HepG2 (cell line): ENCODE data around the gene USP24. TPM values are rescaled to one million over a fixed set of nuclear protein-coding genes. Genes with fewer than 3 reads are reported as not detected.

Source experiments
- ATAC-seq: fragments of 200-7000 bp; cut with Tn5 transposase; 3 replicates; pipeline ENCODE4 v1.9.1; 2020; ENCODE audit warnings: mild to moderate bottlenecking, moderate library complexity
- BruUV-seq: library from RNA; stranded (reverse); fragments of 400-500 nt; replicated peaks from 2 replicates; lab custom pipeline; 2021; lab: Mats Ljungman, UMichigan
- CTCF ChIA-PET: fragments of 300-600 bp; formaldehyde crosslinking; extraction: SDS; loops from one replicate; lab custom pipeline; 2021; ENCODE audit warnings: low total read pairs, inconsistent platforms, low intra/inter-chr PET ratio; lab: Yijun Ruan, JAX
- POLR2A ChIA-PET: fragments of 350-600 bp; sonication (Branson Sonifier 250); formaldehyde crosslinking; loops from one replicate; lab custom pipeline; 2020; ENCODE audit warnings: antibody characterized with exemption, inconsistent platforms; lab: Yijun Ruan, JAX
- DNase-seq: peaks from one replicate; pipeline ENCODE4 v3.0.0-alpha.2; 2015; ENCODE audit warnings: low spot score
- FAIRE-seq: peaks from 3 replicates; lab custom pipeline; 2011; peaks lifted over from hg19 to GRCh38; lab: Jason Lieb, UNC
- H2AFZ ChIP-seq: one replicate; pipeline ENCODE4 v1.6.1; 2011; ENCODE audit warnings: low read length, inconsistent platforms
- H3K27ac ChIP-seq: fragments of 300-600 bp; 3 replicates; pipeline ENCODE4 v1.8.0; 2011; ENCODE audit warnings: mixed run types, mild to moderate bottlenecking, mixed read lengths, low read length, inconsistent platforms; ENCODE audit not compliant: insufficient read depth; ENCODE audit errors: extremely low read length
- H3K27me3 ChIP-seq, 2 experiments: fragments of 200-600 bp in 1 of 2; 2 replicates in 1 of 2; 3 replicates in 1 of 2; pipeline versions ENCODE4 v1.6.0 to v1.8.0; 2011; ENCODE audit warnings: low read length in 2 of 2, mild to moderate bottlenecking in 2 of 2, moderate library complexity in 2 of 2, inconsistent platforms in 1 of 2; ENCODE audit not compliant: insufficient read depth in 2 of 2, control insufficient read depth in 1 of 2
- H3K36me3 ChIP-seq, 2 experiments: fragments of 200-600 bp in 1 of 2; replicated peaks in 1 of 2; 2 replicates in 1 of 2; 3 replicates in 1 of 2; pipeline versions ENCODE4 v1.5.1 to v1.8.0; 2011; ENCODE audit warnings: low read length in 2 of 2, inconsistent platforms in 1 of 2; ENCODE audit not compliant: insufficient read depth in 2 of 2, control insufficient read depth in 1 of 2
- H3K4me1 ChIP-seq: 2 replicates; pipeline ENCODE4 v1.5.1; 2012; ENCODE audit warnings: low read length, inconsistent platforms; ENCODE audit not compliant: insufficient read depth
- H3K4me2 ChIP-seq: 2 replicates; pipeline ENCODE4 v1.6.0; 2011; ENCODE audit warnings: low read depth, low read length, inconsistent platforms
- H3K4me3 ChIP-seq, 3 experiments: fragments of 200-600 bp in 1 of 3; sonication (generic), shearing (Covaris generic) in 1 of 3; replicated peaks in 1 of 3; 2 replicates each; pipeline ENCODE4 v1.5.1; 2011 to 2016; ENCODE audit warnings: low read length in 3 of 3, inconsistent platforms in 2 of 3, low read depth in 2 of 3, mild to moderate bottlenecking in 2 of 3, control low read depth in 1 of 3, mixed read lengths in 1 of 3; ENCODE audit not compliant: insufficient read depth in 1 of 3
- H3K79me2 ChIP-seq: one replicate; pipeline ENCODE4 v1.6.1; 2011; ENCODE audit warnings: low read length, inconsistent platforms; ENCODE audit not compliant: insufficient read depth
- H3K9ac ChIP-seq: 2 replicates; pipeline ENCODE4 v1.6.0; 2011; ENCODE audit warnings: mild to moderate bottlenecking, low read depth, low read length, inconsistent platforms; ENCODE audit not compliant: insufficient read depth
- H3K9me3 ChIP-seq: 2 replicates; pipeline ENCODE4 v1.5.1; 2012; ENCODE audit warnings: mild to moderate bottlenecking, low read length
- H4K20me1 ChIP-seq: 2 replicates; pipeline ENCODE4 v1.6.0; 2011; ENCODE audit warnings: inconsistent platforms, mild to moderate bottlenecking, low read length, moderate library complexity; ENCODE audit not compliant: insufficient read depth
- POLR2A ChIP-seq, 2 experiments: IDR thresholded peaks; 2 replicates each; pipeline ENCODE4 v1.6.1; 2011; ENCODE audit warnings: low read depth in 2 of 2, low read length in 2 of 2, mild to moderate bottlenecking in 1 of 2, moderate library complexity in 1 of 2; ENCODE audit not compliant: insufficient read depth in 1 of 2
- ZNF160 ChIP-seq: sonication (generic); formaldehyde crosslinking; IDR thresholded peaks from 2 replicates; pipeline ENCODE4 v1.8.0; 2022; ENCODE audit warnings: mild to moderate bottlenecking, inconsistent platforms, missing genetic modification reagents
- ZNF768 ChIP-seq: sonication (generic); formaldehyde crosslinking; IDR thresholded peaks from 2 replicates; pipeline ENCODE4 v1.4.0; 2020; ENCODE audit warnings: missing genetic modification reagents
- WGBS: methylation state at CpG from one replicate; pipeline ENCODE4 v1.1.6; 2017; ENCODE audit warnings: low lambda C conversion rate; 5-methylcytosine and 5-hydroxymethylcytosine counted together
- in situ Hi-C: cut with HindIII; loops from 2 replicates; pipeline ENCODE4 v1.10.0; 2017; ENCODE audit warnings: low pct_unique_long_range_greater_than_20kb; ENCODE audit not compliant: extremely low pct_ligation_motif_present
- intact Hi-C: fragments of 100-400 bp; cut with micrococcal nuclease; formaldehyde crosslinking; loops from one replicate; pipeline ENCODE4 v1.10.0; 2022; ENCODE audit not compliant: unreplicated experiment
- polyA plus RNA-seq, 8 experiments: library from polyadenylated mRNA; depleted of rRNA in 3 of 8; stranded (reverse) in 7 of 8; unstranded in 1 of 8; fragments of >200 nt; fragmentation: Illumina TruSeq in 4 of 8; extraction: Trizol in 4 of 8; gene quantifications; 2 replicates each; pipeline versions ENCODE4 v1.2.1 to v1.2.3, GENCODE V29; 2011 to 2016; ENCODE audit warnings: low read depth in 4 of 8, missing spikeins in 1 of 8, mixed read lengths in 1 of 8; ENCODE audit not compliant: insufficient read depth in 1 of 8
- total RNA-seq, 5 experiments: library from RNA; depleted of rRNA; stranded (reverse); fragments of >200 nt; fragmentation: Illumina TruSeq; extraction: Trizol; gene quantifications; 2 replicates each; pipeline ENCODE4 v1.2.3, GENCODE V29; 2016; ENCODE audit warnings: low read depth in 1 of 5
- TF ChIP-seq, protein P1 (sequence below): sonication (generic); formaldehyde crosslinking; IDR thresholded peaks from 2 replicates; pipeline ENCODE4 v1.4.0; 2020; ENCODE audit warnings: missing genetic modification reagents

The USP24 gene
- total and polyA plus RNA-seq, 2 of the 13 experiments (the other 11 are each of a cell fraction or from before 2014, with no cell fraction given), result 18.8 to 47.6 TPM

DNA sequence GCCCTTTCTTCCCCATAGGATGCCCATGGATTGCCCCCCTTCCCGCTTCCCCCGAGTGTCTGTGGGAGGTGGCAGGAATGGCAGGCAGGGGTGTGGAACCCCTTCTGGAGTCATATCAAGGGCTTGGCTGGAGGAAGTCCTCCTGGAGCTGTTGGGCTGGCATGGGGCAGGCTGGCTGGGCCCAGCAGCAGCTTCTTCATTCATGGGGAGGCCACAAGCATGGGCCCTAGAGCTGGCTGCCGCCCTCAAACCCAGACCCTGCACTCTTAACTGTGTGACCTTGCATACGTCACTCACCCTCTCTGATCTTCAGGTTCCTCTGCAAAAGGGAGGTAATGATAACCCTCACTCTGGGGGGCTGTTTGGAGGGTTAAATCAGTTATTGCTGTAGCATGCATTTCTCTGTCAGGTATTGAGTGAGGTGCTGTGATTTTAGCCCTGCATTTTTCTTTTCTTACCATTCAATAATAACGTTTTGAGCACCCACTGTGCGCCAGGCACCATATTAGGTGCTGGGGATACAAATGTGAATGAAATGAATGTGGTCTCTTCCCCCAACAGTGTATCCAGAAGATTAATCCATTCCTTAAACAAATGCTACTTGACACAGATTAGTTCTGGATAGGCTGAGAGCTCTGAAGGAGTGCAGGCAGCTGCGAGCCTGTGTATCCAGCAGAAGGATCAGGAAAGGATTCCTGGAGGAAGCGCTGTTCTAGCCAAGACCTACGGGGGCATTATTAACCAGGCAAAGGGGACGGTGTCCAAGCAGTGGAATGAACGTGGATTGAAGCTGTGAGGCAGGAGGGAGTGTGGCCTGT is 166.5 kb downstream of the USP24 start:
- Histone ChIP-seq H3K9me3 (no peaks in the 10 kb centered on the region), H3K27me3 (no peaks in the 10 kb centered on the region), H3K27ac (no peak overlapping the region), H3K79me2 (peaks cover 38% of the 10 kb centered on the region), H4K20me1 (peaks cover 36% of the 10 kb centered on the region), H3K4me2 (no peak overlapping the region), H2AFZ (no peak overlapping the region), H3K4me1 (peaks cover 42% of the 10 kb centered on the region), H3K36me3 (peaks cover 17 to 69% of the 10 kb centered on the region in 2 experiments), H3K9ac (no peak overlapping the region), H3K4me3 (no peak overlapping the region)
- in situ Hi-C loops, result no loop called here
- FAIRE-seq (no peak), ATAC-seq (no peak), DNase-seq (no peak)
- intact Hi-C loops, result no loop called here
- no TSS peak for BruUV-seq
- WGBS, result 89% methylated on average over 11 of the region's 11 CpGs
- POLR2A ChIA-PET, result interaction anchor here (1.6 kb wide), 1 partner anchor 7 kb away, joined by 5 read pairs; no protein-coding TSS in a partner anchor
- TF ChIP-seq ZNF768 (CRISPR knock-in tag) (peak; percentile 91), POLR2A (IDR thresholded peaks at IDR 0.05; ENCODE audit: insufficient read depth in 1 of 2, low read depth in 2 of 2, low read length in 2 of 2) (peak in 1 of 2 experiments; percentile 21; a peak in 1 of 4 replicates)
- TF ChIP-seq, protein P1, sequence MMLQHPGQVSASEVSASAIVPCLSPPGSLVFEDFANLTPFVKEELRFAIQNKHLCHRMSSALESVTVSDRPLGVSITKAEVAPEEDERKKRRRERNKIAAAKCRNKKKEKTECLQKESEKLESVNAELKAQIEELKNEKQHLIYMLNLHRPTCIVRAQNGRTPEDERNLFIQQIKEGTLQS (CRISPR knock-in tag), result no peak
- CTCF ChIA-PET, result no interaction called here

DNA sequence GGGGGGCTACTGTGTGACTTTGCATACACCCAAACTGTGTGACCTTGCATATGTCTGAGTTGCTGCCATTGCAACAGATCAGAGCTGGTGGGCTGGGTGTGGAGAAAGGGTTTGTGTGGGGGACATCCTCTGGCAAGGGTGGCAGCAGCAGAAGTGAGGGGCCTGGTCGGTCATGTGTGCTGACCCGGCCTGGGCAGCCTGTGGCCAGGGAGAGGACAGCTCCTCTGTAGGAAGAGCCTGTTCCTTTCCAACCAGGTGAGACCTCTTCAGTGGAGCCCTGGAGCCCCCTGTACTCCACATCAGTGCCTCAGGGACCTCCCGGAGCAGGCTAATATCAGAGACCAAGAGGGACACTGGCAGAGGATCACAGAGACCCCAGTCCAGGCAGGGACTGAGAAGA is 167.6 kb downstream of the USP24 start:
- DNase-seq, result no peak
- ATAC-seq, result no peak
- TF ChIP-seq ZNF160 (CRISPR knock-in tag) (no peak), POLR2A (IDR thresholded peaks at IDR 0.05; ENCODE audit: insufficient read depth in 1 of 2, low read depth in 2 of 2, low read length in 2 of 2) (peak; percentile 2 to 20; a peak in 1 of 4 replicates)
- TF ChIP-seq, all 625 proteins: peak for 1
- no peak for FAIRE-seq
- CTCF ChIA-PET, result no interaction called here
- no CpG with 5 or more reads among the region's 3 CpGs for WGBS
- Histone ChIP-seq H3K27me3 (no peaks in the 10 kb centered on the region), H3K9ac (no peak overlapping the region), H3K36me3 (peaks cover 17 to 64% of the 10 kb centered on the region in 2 experiments), H3K4me3 (no peak overlapping the region), H3K79me2 (peaks cover 48% of the 10 kb centered on the region), H2AFZ (no peak overlapping the region), H3K9me3 (no peaks in the 10 kb centered on the region), H3K4me2 (no peak overlapping the region), H3K27ac (no peak overlapping the region), H3K4me1 (peaks cover 42% of the 10 kb centered on the region), H4K20me1 (peaks cover 46% of the 10 kb centered on the region)
- in situ Hi-C loops (no loop called here), intact Hi-C loops (no loop called here)
- POLR2A ChIA-PET, result no interaction called here
- BruUV-seq, result no TSS peak
